DND-41 (cell line): Measurements from ENCODE around the gene GLDN.

Source experiments
- EZH2 ChIP-seq: IDR thresholded peaks from 3 replicates; pipeline ENCODE4 v1.6.1; 2012; ENCODE audit warnings: borderline replicate concordance, low read depth, mild to moderate bottlenecking, moderate library complexity, low read length, inconsistent platforms; ENCODE audit not compliant: severe bottlenecking
- TF ChIP-seq, protein P1 (sequence below): IDR thresholded peaks from 2 replicates; pipeline ENCODE4 v1.5.1; 2012; ENCODE audit warnings: borderline replicate concordance, low read length, moderate library complexity, mild to moderate bottlenecking; ENCODE audit not compliant: poor library complexity, severe bottlenecking; ENCODE audit errors: extremely low read depth

DNA sequence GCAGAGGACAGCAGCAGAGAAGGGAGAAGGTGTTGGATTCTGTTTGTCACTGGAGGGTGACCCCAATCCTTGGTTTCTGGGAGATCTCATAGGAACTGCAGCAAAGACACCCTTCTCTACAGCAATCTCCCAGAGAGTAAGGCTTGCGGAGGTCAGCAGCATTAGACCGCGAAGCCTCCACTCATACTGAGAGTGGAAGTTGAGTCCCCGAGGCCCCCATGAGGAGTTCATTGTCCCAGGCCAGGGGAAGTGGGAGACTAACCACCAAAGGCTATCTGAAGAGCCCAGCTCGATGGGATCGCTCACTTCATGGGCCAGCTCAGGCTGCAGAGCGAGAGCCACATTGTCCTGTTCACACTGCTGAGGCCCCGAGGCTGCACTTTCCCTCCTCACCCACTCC, 44.6 kb downstream of the GLDN start:
- TF ChIP-seq, protein P1, sequence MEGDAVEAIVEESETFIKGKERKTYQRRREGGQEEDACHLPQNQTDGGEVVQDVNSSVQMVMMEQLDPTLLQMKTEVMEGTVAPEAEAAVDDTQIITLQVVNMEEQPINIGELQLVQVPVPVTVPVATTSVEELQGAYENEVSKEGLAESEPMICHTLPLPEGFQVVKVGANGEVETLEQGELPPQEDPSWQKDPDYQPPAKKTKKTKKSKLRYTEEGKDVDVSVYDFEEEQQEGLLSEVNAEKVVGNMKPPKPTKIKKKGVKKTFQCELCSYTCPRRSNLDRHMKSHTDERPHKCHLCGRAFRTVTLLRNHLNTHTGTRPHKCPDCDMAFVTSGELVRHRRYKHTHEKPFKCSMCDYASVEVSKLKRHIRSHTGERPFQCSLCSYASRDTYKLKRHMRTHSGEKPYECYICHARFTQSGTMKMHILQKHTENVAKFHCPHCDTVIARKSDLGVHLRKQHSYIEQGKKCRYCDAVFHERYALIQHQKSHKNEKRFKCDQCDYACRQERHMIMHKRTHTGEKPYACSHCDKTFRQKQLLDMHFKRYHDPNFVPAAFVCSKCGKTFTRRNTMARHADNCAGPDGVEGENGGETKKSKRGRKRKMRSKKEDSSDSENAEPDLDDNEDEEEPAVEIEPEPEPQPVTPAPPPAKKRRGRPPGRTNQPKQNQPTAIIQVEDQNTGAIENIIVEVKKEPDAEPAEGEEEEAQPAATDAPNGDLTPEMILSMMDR: no peak
- no peak for TF ChIP-seq EZH2
